HG03469 (cell line): ENCODE results near the gene NFE2L3.
"Not testable (repeated sequence)": the region's sequence is repeated elsewhere in the genome, so short reads cannot be mapped to it uniquely, and the experiment has no call there.

ENCODE experiments used
- ATAC-seq: cut with Tn5 transposase; IDR thresholded peaks from one replicate; pipeline ENCODE4 v1.9.1; 2021; ENCODE audit warnings: mild to moderate bottlenecking, moderate library complexity, moderate number of reproducible peaks; ENCODE audit not compliant: unreplicated experiment

NFE2L3 gene

GRCh38 chr7:26185844-26186180 is 33.8 kb downstream of the NFE2L3 start:
- no peak for ATAC-seq

DNA sequence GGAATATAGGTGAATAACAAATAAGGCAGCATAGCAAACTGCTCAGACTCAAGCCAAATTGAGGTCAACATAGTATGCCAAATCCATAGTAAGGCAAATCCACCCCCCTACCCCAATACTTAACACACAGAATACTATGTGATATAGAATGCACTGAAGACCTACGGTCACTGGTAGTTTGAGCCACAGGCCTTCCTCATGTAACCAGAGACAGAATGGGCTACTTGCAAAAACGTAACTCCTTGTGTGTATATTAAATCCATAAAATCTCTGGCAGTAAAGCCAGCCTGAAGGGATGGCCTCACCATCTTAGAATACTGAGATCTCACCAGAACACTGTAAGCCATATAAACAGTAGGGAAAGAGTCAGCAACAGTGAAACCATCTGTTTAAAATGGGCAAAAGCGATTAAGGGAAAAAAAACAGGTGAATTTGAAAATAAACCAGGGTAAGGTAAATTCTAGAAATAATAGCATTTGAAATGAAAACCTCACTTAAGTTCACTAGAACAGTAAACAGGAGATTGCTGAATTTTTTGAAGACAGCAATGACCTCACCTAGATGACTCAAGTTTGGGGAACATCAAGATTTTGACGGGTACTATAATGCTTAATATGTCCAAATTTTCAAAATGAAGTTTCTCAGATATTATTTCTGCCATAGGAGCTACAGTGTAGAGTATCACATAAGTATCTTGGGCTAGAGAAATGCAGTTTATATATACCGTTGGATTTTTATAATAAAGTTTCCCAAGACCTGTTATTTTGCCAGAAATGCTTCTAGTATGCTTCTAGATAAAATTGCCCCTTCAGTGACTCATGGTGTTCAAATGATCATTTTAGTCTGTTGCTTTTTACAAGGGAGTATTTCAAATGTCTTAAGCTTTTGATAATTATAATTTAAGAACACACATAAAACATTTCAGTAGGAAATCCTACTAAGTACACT is 34.6 kb downstream of the NFE2L3 start:
- no peak for ATAC-seq

GRCh38 chr7:26187380-26188205 is 35.6 kb downstream of the NFE2L3 start:
- ATAC-seq: no peak

DNA sequence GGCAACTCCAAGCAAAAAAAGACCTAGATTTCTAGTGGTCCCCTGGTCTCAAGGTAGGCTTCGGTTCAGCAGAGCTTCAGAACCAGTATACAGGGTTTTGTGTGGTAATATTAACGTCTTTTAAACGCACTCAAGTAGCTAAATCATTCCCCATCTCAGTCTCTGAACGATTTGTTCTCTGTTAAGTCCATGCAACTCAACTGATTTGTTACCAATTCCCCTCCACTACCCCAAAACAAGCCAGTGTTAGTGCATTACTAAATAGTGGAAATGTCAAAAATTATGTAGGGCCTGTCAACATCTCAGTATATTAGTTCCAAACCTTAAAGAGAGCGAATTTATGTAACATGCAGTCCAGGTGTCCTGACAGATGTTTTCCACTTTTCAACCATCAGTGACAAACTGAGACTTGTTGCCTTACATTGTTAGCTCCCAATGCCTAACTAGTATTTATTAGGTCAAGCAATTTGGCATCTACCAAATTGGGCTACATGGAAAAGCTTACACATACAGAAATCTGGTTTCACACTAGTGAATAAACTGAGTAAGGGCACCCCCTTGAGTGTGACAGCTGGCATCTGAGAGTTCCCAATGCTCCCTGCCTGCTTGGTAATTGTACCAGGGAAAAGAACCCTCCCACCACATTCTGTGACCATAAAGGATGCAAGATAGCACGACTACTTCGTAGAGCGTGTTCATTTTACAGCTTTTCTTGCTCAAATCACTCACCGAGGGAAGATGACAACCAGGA is 36.4 kb downstream of the NFE2L3 start:
- no peak for ATAC-seq

DNA sequence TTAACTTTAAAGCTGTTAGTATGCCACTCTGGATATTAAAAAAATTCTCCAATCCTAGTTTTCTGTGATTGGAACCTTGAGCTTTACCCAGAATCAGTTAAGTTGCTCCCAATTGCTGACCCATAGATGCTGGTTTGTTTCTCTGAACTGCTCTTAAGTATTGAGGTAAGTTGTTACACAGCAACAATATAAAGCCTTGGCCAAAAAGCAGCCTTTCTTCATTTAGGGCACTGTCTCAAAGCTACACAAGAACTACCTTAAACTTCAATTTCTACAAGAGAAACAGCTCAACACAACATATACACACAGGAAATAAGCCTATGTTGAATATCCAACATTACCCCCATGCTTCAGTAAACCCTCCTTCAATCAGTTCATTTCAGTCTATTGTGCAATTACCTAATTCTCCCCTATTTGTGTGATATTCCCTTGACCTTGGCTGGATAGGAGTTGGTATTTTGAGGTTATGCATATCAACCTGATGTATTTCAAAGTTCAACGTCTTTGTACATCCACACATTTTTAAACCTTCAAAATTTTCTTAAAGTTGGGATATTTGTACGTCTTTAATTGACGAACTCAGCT is 37.1 kb downstream of the NFE2L3 start:
- no peak for ATAC-seq

GRCh38 chr7:26189697-26190096 is 37.7 kb downstream of the NFE2L3 start:
- ATAC-seq: no peak

- ATAC-seq: no peak
Measured at GRCh38 chr7:26190417-26190869, 38.4 kb downstream of the NFE2L3 start.

DNA sequence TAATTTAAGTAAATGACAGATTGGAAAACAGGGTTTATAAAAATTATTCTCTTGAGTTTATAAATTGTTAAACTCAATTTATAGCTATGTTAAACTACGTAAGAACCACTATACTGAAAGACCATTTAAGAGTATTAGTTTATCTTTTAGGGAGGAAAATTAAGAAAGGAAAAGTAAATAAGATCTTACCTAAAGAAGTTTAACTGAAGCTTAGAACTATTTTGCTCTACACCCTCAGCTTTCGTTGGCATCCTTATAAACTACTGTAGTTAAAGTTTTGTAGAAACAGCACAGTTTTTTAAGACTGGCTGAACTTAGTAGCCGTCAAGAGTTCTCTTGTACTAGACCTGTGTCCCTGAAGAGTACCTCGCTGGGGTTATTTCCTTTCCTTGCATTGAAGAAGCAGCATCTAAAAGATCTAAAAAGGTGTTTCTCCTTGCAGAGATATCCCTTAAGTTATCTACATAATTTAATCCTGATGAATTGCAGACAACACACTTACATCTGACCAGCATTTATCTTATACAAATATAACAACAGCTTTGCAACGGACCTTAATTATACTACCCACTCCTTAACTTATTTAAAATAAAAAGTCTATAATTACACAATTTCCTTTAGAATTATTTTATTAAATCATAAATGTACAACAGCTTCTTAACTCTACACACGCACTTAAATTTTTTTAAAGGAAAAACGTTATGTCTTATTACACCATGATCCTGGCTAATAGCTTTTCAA is 39.4 kb downstream of the NFE2L3 start:
- ATAC-seq: no peak

- ATAC-seq: no peak
Measured at GRCh38 chr7:26191974-26192479, 40.0 kb downstream of the NFE2L3 start.

DNA sequence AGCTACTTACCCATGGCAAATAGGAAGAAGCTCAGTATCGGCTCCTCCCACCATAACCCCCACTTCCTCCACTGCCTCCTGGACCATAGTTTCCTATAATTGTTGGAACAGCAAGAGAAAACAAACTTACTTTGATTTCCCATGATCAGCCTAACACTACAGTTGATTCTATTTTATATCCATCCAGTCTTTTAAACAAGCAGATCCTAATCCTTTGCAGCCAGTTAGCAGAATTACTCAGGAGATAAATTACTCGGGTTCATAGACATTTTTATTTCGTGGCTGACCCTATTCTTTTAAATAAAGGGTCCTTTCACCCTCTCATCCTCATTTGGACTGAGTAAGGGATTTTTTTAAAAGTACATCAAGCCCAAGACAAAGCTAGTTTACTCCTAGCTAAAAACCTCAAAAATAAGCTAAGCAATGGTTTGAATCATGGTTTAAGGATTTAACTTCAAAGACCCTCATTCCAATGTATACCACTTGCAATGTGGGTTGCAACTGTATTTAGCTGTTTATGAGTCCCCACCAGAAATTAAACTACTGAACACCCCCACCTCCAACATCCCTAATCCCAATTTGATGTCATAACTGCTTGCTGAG is 40.6 kb downstream of the NFE2L3 start:
- ATAC-seq: no peak

GRCh38 chr7:26193432-26194207 is 41.6 kb downstream of the NFE2L3 start:
- ATAC-seq: no peak

DNA sequence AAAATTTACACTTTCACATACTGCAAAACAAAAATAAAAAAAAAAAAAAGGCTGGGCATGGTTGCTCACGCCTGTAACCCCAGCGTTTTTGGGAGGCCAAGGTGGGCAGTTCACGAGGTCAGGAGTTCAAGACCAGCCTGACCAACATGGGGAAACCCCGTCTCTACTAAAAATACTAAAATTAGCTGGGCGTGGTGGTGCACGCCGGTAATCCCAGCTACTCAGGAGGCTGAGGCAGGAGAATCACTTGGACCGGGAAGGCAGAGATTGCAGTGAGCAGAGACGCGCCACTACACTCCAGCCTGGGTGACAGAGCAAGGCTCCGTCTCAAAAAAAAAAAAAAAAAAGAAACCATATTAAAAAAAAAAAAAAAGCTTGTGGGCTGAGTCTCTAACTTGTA is 42.8 kb downstream of the NFE2L3 start:
- not testable (repeated sequence) for ATAC-seq

DNA sequence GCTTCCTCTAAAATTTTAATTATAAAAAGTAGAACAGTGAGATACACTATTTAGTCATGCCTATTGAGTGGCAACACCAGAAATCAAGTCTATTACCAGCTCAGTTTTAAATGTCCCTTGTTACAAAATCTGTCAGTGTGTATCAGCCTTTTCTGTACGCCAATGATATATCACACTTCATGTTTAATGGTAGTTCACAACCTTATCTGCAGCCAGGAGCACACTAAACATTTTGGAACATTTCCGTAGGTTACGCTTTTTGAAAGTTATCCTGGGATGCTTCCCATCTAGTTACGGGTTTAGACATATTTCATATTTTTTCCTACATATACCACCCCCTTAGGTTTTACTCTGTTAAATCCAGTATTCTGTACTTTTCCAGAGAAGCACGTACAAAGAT is 43.2 kb downstream of the NFE2L3 start:
- ATAC-seq: no peak

DNA sequence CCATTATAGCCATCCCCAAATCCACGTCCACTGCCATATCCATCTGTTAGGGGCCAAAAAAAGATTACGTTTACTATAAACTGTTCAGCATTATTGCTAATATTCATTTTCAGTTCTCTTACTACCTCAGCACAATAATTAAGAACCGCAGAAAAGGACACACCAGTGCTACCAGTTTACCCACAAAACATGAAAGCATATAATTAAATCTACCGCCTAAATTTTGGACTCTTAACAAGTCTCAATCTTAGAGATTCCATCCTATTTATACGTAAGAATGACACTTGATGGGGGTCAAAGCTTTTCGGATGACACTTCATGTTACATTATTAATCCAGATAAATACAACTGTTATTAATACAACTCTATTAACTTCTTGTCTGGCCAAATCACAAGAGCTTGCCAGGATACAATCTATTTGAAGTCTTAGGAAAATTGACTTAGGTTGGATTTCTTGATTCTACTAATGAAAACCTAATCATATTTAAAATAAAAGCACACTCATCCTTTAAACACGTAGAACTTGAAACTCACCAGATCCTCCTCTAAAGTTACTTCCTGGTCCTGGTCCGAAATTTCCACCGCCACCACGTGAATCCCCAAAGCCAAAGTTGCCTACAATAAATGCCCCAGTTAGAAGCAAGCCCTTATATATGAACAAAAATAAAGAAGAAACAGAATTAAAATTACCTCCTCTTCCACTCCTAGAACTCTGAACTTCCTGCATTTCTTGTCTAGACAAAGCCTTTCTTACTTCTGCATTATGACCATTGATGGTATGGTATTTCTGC is 44.1 kb downstream of the NFE2L3 start:
- no peak for ATAC-seq

DNA sequence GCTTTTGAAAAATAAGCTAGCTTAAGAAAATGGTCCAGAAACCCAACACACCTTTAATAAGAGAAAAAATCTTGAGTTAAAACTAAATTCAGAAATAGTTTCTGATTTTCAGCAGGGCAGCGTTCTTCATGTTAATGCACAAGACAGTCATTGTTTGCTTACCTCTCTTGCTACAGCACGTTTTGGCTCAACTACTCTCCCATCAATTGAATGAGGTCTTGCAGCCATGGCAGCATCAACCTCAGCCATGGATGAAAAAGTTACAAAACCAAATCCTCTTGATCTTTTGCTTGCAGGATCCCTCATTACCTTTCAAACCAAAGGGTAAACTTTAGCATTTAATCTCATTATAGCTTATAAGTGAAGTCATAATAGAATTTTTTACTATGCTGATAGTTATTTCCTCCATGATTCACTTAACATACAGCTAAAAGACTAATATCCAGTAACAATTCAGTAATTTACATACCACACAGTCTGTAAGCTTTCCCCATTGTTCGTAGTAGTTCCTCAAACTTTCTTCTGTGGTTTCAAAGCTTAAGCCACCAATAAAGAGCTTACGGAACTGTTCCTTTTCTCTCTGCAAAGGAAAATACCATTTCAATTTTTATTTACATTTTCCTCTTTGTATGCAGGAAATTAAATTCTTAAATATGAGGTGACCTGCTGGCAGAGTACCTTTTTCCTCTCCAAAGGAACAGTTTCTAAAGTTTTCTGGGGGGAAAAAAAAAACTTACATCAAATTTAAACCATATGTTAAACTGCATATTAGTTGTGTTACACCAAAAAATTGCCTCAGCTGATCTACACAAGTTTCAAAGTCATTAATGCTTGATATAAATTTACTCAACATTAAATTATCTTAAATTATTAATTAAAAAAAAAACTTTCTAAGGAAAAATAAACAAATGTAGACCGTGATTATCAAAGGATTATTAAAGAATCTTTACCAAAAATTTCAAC is 45.4 kb downstream of the NFE2L3 start:
- ATAC-seq: no peak

- no peak for ATAC-seq
Measured at GRCh38 chr7:26198133-26198780, 46.3 kb downstream of the NFE2L3 start.
